EL (cell line): ENCODE measurements around the gene LRRC34.

Experiments
- DNase-seq: peaks from one replicate; pipeline ENCODE4 v3.0.0-alpha.2; 2016

LRRC34 gene, protein sequence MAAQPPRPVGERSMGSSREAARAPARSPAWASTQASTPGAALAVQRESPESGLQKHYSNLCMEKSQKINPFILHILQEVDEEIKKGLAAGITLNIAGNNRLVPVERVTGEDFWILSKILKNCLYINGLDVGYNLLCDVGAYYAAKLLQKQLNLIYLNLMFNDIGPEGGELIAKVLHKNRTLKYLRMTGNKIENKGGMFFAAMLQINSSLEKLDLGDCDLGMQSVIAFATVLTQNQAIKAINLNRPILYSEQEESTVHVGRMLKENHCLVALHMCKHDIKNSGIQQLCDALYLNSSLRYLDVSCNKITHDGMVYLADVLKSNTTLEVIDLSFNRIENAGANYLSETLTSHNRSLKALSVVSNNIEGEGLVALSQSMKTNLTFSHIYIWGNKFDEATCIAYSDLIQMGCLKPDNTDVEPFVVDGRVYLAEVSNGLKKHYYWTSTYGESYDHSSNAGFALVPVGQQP

DNA sequence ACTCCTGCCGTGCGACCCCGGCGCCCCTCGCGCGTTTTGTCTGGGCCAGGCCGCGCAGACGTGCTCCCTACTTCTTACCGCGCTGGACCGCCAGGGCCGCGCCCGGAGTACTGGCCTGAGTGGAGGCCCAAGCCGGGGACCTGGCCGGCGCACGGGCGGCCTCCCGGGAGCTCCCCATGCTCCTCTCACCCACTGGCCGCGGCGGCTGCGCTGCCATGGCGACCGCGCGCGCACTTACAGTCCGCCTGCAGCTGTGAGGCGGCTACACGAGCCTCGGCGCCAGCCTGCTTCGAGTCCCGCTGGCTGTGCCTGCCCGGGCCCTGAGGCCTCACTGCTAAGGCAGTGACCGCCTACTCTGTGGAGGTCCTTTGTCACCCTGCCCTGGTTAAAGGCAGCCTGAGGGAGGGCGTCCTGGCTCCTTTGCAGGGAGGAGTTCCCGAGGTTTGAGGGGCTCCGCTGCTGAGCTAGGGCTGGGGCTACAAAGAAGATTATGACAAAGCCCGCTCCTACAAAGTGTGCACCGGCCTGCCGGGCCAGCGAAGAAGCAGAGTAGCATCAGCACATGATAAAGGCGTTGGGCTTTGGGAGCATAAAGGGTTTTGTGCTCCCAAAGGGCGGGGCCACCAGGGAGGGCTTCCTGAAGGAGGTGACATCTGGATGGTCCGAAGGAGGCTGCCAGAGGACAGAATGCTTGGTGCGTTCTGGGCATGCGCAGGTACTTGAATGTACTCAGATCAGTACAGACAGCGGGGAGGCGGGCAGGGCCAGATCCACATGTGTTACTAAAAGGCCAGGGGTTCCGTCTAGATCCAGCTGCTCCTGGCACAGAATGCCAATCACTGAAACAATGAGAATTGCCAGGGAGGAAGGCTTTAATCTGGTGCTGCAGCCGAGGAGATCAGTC is at the start of gene LRRC34, which contains the start of gene LRRIQ4:
LRRC34 (minus strand) TSS at position 573 of the 904 bp plus-strand sequence; CDS start at position 217, 356 bp downstream.
LRRIQ4 (plus strand) TSS at position 539 of the 904 bp plus-strand sequence. CDS start 9,052 bp downstream, outside the sequence.
- peak; percentile 86 for DNase-seq

DNA sequence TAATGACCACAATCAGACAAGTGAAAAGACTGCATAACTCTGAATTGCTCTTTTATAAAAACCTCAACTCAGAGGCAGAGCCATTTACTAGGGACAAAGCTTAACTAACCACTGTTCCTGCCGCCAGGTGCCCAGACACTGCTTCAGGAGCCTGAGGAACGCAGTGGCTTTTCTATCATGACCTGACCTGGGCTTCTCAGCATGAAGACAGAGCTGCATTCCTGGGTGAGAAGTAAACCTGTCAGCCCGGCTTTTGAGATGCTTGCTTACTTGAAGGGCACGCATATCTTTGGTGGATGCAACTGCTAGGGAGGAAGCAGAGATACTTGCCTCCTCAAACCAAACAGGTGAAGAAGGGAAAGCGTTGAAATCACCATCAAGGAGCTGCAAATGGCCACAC is 49.2 kb upstream of the LRRC34 start:
- no peak for DNase-seq

DNA sequence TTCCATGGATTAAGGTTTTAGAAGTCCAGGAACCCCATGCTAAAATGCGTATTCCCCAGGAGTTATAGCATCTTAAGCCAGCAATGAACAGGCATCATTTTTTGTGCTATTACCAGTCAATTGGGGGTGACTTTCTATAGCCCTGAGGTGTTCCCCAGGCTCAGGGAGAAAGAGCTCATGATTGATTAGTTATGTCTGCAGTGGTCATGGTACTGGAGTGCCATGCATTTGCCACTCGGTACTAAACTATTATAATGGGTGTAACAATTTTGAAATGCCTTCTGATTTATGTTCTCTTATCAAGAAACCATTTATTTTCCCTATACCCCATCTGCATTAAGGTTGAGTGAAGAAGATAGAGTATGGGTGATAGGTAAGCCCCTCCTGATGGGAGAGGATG is 45.1 kb upstream of the LRRC34 start:
- DNase-seq: no peak

DNA sequence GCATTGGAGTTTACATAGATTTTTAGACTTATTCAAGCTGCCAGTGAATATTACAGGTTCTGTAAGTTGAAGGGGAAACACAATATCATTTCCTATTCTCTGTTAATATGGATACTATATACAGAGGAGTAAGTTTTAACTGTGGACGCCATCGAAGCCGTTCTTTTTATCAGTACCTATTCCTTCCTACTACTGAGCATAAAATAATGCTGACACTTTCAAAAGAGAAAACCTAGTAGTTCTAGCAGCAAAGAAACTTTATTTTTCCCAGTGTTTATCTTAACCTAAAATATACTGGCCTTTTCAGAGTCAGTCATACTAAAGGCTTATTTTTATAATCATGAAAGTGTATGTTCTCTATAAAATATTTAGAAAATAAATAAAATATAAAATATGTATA is 42.8 kb upstream of the LRRC34 start:
- no peak for DNase-seq

DNA sequence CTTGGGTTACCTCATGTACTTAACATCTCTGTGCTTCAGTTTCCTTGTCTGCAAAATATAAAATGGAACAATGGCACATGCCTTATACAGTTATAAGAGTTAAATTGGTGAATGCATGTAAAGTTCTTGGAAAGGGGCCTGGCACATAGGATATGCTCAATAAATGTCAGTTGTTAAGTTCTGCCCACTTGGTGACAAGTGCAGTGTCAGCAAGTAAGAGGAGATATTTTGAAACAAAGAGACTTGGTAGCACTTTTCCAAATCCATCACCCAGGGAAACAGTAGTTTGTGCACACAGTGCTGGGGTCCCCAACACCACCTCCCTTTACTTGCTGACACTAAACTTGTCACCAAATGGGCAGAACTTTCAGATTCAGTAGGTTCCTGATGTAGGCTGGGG is 37.9 kb upstream of the LRRC34 start:
- DNase-seq: no peak

DNA sequence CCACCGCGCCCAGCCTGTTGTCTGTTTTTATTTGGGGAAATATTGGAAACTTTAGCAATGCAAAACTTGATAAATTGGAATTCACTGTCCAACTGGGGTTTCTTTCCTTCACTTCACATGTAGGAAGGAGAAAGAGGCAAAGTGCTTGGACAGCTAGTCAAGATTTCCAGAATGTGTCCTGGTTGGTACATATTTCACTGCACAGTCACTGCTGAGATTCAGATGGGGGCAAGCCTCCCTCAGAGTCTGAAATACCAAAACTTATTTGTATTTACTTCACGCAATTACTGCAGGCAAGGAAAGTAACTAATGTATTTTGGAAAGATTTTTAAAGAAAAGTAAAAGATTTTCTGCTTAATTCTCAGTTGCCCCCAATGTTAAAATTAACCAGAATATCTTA is 36.0 kb upstream of the LRRC34 start:
- no peak for DNase-seq

DNA sequence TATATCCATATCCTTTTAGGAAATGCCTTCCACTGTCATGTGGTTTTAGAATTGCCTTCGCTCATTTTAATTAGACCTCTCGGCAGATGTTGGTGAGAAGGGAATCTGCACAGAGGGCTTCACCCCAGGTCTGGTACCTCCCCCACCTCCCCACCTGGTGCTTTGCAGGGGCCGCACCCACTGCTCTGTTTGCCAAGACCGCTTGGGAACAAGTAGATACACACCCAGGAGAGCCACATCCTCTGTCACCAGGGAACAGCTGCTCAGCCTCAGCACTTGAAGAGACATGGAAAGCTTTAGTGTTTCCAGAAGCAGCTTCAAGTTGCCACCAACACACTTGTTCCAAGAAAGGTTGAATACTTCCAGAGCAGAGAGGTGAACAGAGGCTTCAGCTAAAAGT is 35.2 kb upstream of the LRRC34 start:
- DNase-seq: no peak

DNA sequence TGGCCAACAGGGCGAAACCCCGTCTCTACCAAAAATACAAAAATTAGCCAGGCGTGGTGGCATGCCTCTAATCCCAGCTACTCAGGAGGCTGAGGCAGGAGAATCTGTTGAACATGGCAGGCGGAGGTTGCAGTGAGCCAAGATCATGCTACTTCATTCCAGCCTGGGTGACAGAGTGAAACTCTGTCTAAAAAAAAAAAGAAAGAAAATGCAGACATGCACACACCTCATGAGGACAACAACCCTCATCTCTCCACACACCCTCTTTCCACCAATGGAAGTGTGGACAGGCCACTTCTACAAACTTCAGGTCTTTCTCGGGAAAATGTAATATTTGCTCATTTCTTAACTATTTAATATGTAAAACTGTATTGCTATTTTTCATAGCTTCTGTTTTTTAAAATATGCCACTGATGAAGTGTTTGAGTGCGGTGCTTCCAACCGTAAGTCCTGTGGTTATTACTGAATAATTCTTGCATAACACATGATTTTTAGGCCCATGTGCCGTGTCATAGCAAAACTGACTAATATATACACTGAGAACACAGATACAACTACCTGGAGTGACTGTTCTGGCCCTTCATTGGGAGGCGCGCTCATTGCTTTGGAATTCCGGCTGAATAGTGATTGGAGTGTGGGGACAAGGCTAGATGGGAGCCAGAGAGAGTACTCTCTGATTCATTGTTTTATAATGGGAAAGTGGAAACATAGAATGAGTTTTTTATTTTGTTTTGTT is 33.9 kb upstream of the LRRC34 start:
- peak; percentile 90 for DNase-seq

DNA sequence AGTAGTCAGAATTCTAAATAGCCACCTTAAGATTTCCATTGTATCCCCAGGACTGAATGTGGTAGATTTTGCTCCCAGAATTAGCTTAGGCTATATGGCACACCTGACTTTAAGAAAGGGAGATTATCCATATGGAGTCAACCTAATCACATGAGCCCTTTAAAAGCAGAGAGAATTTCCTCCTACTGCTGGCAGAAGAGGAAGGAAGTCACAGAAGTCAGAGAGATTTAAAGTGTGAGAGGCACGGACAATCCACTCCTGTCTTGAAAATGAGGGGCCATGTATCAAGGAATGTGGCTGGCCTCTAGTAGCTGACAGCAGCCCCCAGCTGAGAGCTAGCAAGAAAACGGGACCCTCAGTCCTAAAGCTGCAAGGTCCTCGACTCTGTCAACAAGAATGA is 30.3 kb upstream of the LRRC34 start:
- DNase-seq: no peak

DNA sequence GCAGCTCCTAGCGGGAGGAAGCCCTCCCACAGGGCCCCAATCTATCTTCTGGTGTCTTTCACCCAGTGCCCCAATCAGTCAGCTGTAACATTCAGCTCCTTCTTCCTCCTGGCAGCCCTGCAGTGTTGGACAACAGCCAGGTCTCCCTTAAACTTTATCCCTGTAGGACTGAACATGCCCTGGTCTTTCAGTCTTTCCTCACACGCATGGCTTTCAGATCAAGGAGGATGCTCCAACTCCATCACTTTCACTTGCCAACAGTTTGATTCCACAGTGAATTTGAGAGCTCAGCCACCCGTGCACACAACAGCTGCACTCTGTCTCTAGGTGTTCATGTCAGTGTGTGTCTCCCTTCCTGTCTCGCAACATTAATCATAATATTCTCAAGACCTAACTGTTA is 28.5 kb upstream of the LRRC34 start:
- no peak for DNase-seq

DNA sequence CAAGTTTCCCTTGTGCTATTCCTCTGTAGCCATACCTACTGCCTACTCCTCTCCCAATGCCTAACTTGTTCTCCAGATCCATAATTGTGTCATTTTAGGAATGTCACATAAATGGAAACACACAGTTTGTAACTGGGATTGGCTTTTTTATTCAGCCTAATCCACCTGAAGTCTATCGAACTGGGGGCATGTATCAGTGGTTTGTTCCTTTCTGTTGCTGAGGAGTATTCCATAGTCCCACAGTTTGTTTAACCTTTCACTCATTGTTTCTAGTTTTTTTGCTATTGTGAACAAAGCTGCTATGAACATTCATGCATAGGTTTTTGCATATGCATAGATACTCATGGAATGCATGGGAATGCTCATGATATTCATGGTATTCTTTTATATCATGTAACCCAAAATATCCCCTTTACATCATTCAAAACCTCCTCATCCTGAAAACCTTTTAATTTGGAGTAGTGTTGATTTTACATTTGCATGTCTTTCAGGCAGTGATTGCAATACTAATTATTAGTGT is 25.9 kb upstream of the LRRC34 start:
- no peak for DNase-seq

DNA sequence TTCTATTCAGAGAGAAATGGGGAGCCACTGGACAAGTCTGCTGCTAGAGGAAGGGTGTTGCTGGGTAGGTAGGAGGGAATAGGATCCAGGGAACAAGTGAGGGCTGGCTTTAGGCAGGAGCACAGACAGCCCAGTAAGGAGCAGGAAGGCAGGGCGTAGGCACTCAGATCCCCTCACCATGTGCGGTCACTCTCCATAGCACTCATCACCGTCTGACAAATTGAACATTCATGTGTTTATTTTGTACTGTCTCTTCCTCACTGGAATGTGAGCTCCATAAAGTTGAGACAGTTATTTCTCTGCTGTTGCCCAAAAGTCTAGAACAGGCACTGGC is 24.2 kb upstream of the LRRC34 start:
- peak; percentile 49 for DNase-seq

DNA sequence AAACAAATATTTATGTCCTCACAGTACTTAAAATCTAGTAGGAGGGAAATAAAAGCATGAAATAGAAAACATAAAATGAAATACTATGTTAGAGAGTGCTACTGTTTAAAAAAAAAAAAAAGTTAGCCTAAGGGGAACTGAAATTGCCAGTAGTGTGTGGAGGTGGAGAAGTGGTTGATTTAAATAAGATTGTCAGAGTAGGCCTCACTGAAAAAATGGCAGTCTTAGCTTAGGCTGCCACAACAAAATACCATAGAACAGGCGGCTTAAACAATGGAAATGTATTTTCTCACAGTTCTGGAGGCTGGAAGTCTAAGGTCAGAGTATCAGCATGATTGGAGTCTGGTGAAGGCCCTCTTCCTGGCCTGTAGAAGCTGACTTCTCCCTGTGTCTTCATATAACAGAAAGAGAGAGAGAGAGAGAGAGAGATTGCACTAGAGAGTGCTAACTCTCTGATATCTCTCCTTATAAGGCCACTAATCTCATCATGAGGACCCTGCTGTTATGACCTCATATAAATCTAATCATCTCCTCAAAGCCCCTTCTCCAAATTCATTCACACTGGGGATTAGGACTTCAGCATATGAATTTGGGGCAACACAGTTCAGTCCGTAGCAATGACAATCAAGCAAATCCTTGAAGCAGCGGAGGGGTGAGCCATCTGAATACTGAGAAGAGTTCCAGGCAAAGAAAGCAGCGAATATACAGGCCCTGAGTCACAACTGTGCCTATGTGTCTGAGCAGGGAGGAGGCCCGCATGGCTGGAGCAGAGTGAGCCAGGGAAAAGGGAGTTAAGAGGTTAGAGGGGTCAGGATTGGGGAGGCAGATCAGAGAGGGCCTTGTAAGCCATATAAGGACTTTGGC is 23.6 kb upstream of the LRRC34 start:
- peak; percentile 72 for DNase-seq

DNA sequence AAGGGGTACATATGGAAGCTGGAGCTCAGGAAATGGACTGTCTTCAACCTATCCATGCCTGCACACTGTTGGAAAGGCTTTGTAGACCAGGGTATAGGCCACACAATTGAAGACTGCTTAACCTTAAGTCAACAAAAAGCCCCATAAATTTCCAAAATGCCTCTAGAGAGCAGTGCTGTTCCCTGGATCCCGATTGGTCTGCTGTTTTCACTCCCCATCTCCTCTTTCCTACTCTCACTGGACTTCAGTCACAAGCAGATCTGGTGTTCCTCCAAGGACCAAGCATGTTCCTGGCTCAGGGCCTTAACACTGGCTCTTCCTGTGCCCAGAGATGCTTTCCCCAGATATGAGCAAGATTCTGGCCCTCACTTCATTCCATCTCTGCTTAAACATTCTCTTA is 22.8 kb upstream of the LRRC34 start:
- no peak for DNase-seq

DNA sequence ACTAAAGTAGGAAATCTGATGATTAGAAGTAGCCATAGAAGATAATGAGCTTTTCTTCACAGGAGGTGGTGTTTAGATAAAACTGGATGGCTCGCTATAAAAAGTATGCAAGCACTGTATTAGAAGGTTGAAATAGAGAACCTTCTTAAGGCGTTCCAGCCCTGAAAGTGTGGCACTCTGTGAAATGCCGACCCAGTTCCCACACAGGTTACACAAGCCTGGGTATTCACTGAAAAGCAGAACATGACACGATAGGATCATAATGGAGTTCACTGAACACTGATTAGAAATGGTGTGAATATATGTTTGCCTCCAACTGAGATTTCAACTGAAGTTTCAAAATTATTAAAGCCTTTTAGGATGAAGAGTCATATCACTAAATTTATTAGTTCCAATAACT is 15.0 kb upstream of the LRRC34 start:
- DNase-seq: no peak

DNA sequence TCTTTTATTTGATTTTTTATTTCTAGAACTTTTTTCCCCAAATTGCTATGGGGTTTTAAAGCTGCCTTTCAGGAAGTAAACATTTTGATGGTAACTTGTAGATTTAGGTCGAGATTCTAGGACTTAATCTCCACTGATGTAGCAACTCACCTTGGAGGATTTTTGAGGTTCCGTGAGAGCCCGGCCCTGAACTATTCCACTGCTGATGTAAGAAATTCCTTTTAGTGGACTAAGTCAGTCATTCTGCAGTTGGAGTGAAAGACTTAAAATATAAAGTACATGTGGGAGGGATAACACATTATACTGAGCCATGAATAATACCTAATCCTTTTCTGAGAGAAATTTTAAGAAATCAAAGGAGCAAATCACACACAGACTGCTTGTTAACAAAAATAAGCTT is 12.6 kb upstream of the LRRC34 start:
- no peak for DNase-seq

DNA sequence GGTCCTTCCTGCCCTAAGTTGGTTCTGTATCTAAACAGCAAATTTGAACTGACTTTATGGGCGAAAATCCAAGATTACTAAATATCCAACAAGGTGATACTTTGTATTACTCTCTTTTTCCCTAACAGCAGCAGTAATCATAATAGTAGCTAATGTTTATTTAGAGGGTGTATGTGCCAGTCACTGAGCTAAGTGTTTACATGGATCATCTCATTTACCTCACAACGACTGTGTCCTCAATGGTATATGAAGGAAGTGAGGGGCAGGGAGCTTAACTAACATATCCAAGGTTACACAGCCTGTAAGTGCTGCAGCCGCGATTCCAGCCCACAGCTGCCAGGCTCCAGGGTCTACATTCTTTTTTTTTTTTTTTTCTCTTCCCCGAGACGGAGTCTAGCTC is 10.3 kb upstream of the LRRC34 start:
- no peak for DNase-seq

DNA sequence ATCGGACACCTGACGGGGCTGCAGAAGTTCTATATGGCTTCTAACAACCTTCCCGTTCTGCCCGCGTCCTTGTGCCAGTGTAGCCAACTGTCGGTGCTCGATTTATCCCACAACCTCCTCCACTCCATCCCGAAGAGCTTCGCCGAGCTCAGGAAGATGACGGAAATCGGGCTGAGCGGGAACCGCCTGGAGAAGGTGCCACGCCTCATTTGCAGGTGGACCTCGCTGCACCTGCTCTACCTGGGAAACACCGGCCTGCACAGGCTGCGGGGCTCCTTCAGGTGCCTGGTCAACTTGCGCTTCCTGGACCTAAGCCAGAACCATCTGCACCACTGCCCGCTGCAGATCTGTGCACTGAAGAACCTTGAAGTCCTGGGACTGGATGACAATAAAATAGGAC is 9.8 kb upstream of the LRRC34 start:
- DNase-seq: no peak

DNA sequence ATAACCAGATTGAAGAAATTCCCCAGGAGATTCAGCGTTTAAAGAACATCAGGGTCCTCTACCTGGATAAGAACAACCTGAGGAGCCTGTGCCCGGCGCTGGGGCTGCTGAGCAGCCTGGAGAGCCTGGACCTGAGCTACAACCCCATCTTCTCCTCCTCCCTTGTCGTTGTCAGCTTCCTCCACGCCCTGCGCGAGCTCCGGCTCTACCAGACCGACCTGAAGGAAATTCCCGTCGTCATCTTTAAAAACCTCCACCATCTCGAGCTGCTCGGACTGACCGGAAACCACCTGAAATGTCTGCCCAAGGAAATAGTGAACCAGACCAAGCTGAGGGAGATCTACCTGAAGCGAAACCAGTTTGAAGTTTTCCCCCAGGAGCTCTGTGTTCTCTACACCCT is 9.4 kb upstream of the LRRC34 start:
- DNase-seq: no peak

DNA sequence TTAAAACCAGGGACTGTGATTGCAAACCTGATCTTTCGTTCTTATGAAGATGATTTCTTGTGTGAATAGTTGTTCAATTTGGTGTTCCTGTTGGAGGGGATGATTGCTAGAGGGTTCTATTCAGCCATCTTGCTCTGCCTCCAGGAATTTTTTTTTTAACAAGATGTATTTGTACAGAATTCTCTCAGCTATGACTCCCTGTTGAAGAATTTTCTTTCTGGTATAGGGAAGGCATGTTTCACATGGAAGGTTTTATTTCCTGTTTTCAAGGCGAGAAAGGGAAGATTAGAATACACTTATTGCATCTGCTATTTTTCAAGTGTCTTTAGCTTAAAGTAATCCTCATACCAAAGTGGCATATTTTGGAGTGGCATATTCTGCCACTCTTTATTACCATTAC is 5.6 kb upstream of the LRRC34 start:
- peak; percentile 57 for DNase-seq

DNA sequence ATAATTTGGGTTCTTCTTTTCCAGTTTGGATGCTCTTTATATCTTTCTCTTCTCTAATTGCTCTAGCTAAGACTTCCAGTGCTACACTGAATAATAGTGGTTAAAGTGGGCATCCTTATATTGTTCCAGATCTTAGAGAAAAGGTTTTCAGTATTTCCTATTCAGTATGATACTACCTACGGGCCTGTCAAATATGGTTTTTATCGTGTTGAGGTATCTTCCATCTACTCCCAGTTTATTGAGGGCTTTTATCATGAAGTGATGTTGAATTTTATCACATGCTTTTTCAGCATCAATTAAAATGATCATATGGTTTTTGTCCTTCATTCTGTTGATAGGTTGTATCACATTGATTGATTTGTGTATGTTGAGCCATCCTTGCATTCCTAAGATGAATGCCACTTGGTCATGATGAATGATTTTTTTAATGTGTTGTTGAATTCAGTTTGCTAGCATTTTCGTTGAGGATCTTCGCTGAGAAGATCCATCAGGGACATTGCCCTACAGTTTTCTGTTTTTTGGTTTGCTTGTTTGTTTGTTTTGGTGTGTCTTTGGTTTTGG is 3.0 kb upstream of the LRRC34 start:
- no peak for DNase-seq
